HepG2 (cell line): ENCODE measurements around the gene RRAS. TPM values are rescaled to one million over a fixed set of nuclear protein-coding genes. Genes with fewer than 3 reads are reported as not detected.

ENCODE experiments used
- ARID5B ChIP-seq: IDR thresholded peaks from 2 replicates; pipeline ENCODE4 v1.4.0; 2020; ENCODE audit warnings: mild to moderate bottlenecking, missing genetic modification reagents
- ASH2L ChIP-seq: fragments of 300-600, 200-600 bp; sonication (generic); IDR thresholded peaks from 2 replicates; pipeline ENCODE4 v1.7.0; 2017; ENCODE audit warnings: low read depth, mild to moderate bottlenecking, moderate library complexity, mixed read lengths, low read length; ENCODE audit not compliant: insufficient read length
- BCL6 ChIP-seq: IDR thresholded peaks from 2 replicates; pipeline ENCODE4 v1.6.1; 2016; ENCODE audit warnings: missing genetic modification reagents, missing compliant biosample characterization
- CAMTA2 ChIP-seq: sonication (generic); formaldehyde crosslinking; IDR thresholded peaks from 2 replicates; pipeline ENCODE4 v1.4.0; 2020; ENCODE audit warnings: mild to moderate bottlenecking, missing genetic modification reagents, borderline replicate concordance
- CC2D1A ChIP-seq: sonication (generic); formaldehyde crosslinking; IDR thresholded peaks from 2 replicates; pipeline ENCODE4 v1.8.1; 2023; ENCODE audit warnings: mild to moderate bottlenecking, missing genetic modification reagents
- KAT2B ChIP-seq: fragments of 150-350 bp; IDR thresholded peaks from 2 replicates; pipeline ENCODE4 v1.6.1; 2014; ENCODE audit warnings: low read depth, low read length, borderline replicate concordance
- LRRFIP1 ChIP-seq: sonication (generic); formaldehyde crosslinking; conservative IDR thresholded peaks from 2 replicates; pipeline ENCODE4 v1.4.0; 2020; ENCODE audit warnings: missing genetic modification reagents
- MED8 ChIP-seq: sonication (generic); formaldehyde crosslinking; IDR thresholded peaks from 2 replicates; pipeline ENCODE4 v1.8.1; 2023; ENCODE audit warnings: mild to moderate bottlenecking, missing genetic modification reagents; ENCODE audit not compliant: insufficient replicate concordance
- NR0B2 ChIP-seq: sonication (generic); formaldehyde crosslinking; IDR thresholded peaks from 2 replicates; pipeline ENCODE4 v1.4.0; 2020; ENCODE audit warnings: mild to moderate bottlenecking, missing genetic modification reagents
- PITX1 ChIP-seq: sonication (generic); formaldehyde crosslinking; IDR thresholded peaks from 2 replicates; pipeline ENCODE4 v1.5.1; 2020; ENCODE audit warnings: mild to moderate bottlenecking, missing genetic modification reagents
- RFX5 ChIP-seq: IDR thresholded peaks from 2 replicates; pipeline ENCODE4 v1.6.1; 2011; ENCODE audit warnings: low read depth, low read length, improper control_type of control experiment
- RNF2 ChIP-seq: fragments of 450-650 bp; conservative IDR thresholded peaks from 2 replicates; pipeline ENCODE4 v1.6.1; 2016; ENCODE audit warnings: low read depth
- SMARCE1 ChIP-seq: fragments of 450-650 bp; IDR thresholded peaks from 2 replicates; pipeline ENCODE4 v1.6.1; 2017; ENCODE audit warnings: borderline replicate concordance
- ZBTB14 ChIP-seq: sonication (generic); formaldehyde crosslinking; IDR thresholded peaks from 2 replicates; pipeline ENCODE4 v1.4.0; 2020; ENCODE audit warnings: missing genetic modification reagents
- ZEB1 ChIP-seq: IDR thresholded peaks from 2 replicates; pipeline ENCODE4 v1.6.1; 2012; ENCODE audit warnings: mild to moderate bottlenecking, low read depth, inconsistent platforms; ENCODE audit not compliant: insufficient replicate concordance
- ZFP36 ChIP-seq: fragments of 150-350 bp; IDR thresholded peaks from 2 replicates; pipeline ENCODE4 v1.6.1; 2018; ENCODE audit warnings: borderline replicate concordance, low read length, low read depth; ENCODE audit not compliant: partially characterized antibody
- ZNF138 ChIP-seq: sonication (generic); formaldehyde crosslinking; IDR thresholded peaks from 2 replicates; pipeline ENCODE4 v1.5.0; 2020; ENCODE audit warnings: mild to moderate bottlenecking, low read depth, missing genetic modification reagents
- ZNF460 ChIP-seq: sonication (generic); formaldehyde crosslinking; IDR thresholded peaks from 2 replicates; pipeline ENCODE4 v1.5.1; 2020; ENCODE audit warnings: missing genetic modification reagents, mild to moderate bottlenecking, borderline replicate concordance
- ZNF510 ChIP-seq: sonication (generic); formaldehyde crosslinking; IDR thresholded peaks from 2 replicates; pipeline ENCODE4 v1.4.0; 2020; ENCODE audit warnings: low read depth, mild to moderate bottlenecking, missing genetic modification reagents
- ZNF672 ChIP-seq: sonication (generic); formaldehyde crosslinking; IDR thresholded peaks from 2 replicates; pipeline ENCODE4 v1.8.1; 2022; ENCODE audit warnings: missing genetic modification reagents
- polyA plus RNA-seq, 8 experiments: library from polyadenylated mRNA; depleted of rRNA in 3 of 8; stranded (reverse) in 7 of 8; unstranded in 1 of 8; fragments of >200 nt; fragmentation: Illumina TruSeq in 4 of 8; extraction: Trizol in 4 of 8; gene quantifications; 2 replicates each; pipeline versions ENCODE4 v1.2.1 to v1.2.3, GENCODE V29; 2011 to 2016; ENCODE audit warnings: low read depth in 4 of 8, missing spikeins in 1 of 8, mixed read lengths in 1 of 8; ENCODE audit not compliant: insufficient read depth in 1 of 8
- total RNA-seq, 5 experiments: library from RNA; depleted of rRNA; stranded (reverse); fragments of >200 nt; fragmentation: Illumina TruSeq; extraction: Trizol; gene quantifications; 2 replicates each; pipeline ENCODE4 v1.2.3, GENCODE V29; 2016; ENCODE audit warnings: low read depth in 1 of 5

The RRAS gene
- total and polyA plus RNA-seq, 2 of the 13 experiments (the other 11 are each of a cell fraction or from before 2014, with no cell fraction given): 1.5 to 12.0 TPM

- TF ChIP-seq ARID5B (CRISPR knock-in tag) (0 out of 2 replicates have a peak, but pooled peaks have one; percentile 34), NR0B2 (CRISPR knock-in tag) (peak; percentile 74; the same call in 1 of the 2 replicates), ZFP36 (no peak), ZNF672 (CRISPR knock-in tag) (no peak), BCL6 (CRISPR knock-in tag) (no peak), ASH2L (peak; percentile 63), KAT2B (no peak), ZNF510 (no peak), ZNF460 (no peak), ZEB1 (peak; percentile 22), PITX1 (CRISPR knock-in tag) (peak; percentile 54; the same call in 1 of the 2 replicates), ZNF138 (CRISPR knock-in tag) (no peak), RFX5 (no peak), ZBTB14 (CRISPR knock-in tag) (no peak), CC2D1A (CRISPR knock-in tag) (no peak), SMARCE1 (no peak), LRRFIP1 (CRISPR knock-in tag) (no peak), MED8 (CRISPR knock-in tag) (peak; percentile 38), RNF2 (no peak), CAMTA2 (CRISPR knock-in tag) (peak; percentile 53; the same call in 1 of the 2 replicates)
Measured at GRCh38 chr19:49590071-49590970, 49.6 kb downstream of the RRAS start (continued).
